ENCODE results near the gene GJD3.

Gene GJD3

DNA sequence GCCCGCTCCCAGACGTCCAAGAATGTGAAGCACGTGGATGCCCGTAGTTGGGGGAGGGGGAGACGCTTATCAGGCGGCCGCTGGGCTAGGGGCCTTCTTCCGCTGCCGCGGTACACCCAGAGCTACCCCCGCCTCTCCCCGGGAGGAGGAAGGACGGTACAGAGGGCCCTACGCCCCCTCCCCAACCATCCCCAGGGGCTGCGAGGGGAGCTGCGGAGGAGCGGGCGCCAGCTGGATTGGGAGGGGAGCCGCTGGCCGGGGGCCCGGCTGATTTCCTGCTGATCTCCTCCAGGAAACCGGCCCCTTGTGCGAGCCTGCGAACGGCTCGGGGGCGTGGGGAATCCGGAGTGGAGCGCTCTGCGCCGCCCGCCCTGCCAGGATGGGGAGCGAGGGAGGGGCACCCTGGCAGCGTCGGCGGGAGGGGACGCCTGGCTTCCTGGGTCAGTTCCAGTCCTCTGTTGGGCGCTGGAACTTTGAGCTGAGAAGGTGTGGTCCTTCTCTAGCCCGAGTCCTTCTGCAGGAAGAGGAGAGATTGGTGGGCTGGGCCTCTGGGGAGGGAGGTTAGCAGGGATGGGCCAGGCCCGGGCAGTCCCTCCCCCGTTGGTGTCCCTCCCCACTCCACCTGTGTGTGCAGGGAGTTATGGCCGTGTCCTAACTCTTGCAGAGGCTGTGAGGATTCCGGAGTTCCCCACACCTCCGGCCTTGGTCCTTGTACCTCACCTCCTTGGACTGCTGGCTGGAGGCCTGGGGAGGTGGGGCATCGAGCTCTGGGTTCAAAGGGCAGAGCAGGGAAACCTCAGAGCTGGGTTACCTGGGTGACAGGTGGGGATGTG is 19.2 kb downstream of the GJD3 start:
- H3K27ac Mint-ChIP-seq, result peak overlapping the region; percentile 96 to 97
- DNase-seq, result peak in 2 of 3 experiments; percentile 51 to 54

DNA sequence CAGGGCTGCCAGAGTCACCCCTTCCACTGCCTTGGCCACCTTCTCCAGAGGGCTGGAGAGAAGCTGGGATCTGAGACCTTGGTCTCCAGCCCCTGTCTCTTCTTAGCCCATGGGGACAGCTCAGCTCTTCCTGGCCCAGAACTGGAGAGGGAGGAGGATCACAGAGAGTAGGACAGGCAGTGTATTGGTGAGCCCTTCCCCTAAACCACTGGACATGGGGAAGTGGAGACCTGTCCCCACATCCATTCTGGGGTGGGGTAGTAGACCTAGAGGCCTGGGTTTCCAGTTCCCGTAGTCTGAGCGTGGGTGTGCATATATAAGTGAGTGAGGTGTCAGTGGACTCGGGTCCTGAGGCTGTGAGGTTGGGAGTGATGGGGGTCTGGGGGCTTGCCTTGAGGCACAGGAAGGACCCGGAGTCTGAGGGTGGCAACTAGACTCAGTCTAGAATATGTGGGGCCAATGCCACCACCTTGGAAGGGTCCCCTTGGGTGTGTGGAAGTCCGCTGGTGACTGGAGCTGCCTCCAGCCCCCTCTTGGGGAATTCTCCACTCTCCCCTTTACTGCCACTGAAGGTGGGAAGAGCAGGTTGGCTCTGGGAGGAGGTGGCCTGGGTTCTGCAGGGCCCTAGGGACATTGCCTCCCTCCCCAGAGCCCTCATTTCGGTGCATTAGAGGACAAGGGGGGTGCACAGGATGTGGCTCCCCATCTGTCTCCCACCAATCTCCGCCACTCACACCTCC is 19.9 kb downstream of the GJD3 start:
- Mint-ChIP-seq H3K4me3 (peak overlapping the region; percentile 71 to 79), H3K4me1 (ENCODE audit: low read depth in 2 of 2) (peaks cover 59 to 76% of the 10 kb centered on the region in 2 donors), H3K9me3 (no peaks in the 10 kb centered on the region), H3K27me3 (no peaks in the 10 kb centered on the region), H3K36me3 (ENCODE audit: insufficient read depth) (peaks cover 93% of the 10 kb centered on the region), H3K27ac (peak overlapping the region; percentile 96 to 97)
- ATAC-seq (replicated peaks) (peak; percentile 26), DNase-seq (peak in 1 of 3 experiments; percentile 55)

More for the DNA sequence above, 19.2 kb downstream of the GJD3 start:
- Mint-ChIP-seq H3K36me3 (ENCODE audit: insufficient read depth) (peaks cover 92% of the 10 kb centered on the region), H3K4me1 (ENCODE audit: low read depth in 2 of 2) (peaks cover 54 to 75% of the 10 kb centered on the region in 2 donors), H3K9me3 (no peaks in the 10 kb centered on the region), H3K27me3 (no peaks in the 10 kb centered on the region), H3K4me3 (peak overlapping the region; percentile 71 to 79)
- ATAC-seq (replicated peaks), result peak; percentile 16

DNA sequence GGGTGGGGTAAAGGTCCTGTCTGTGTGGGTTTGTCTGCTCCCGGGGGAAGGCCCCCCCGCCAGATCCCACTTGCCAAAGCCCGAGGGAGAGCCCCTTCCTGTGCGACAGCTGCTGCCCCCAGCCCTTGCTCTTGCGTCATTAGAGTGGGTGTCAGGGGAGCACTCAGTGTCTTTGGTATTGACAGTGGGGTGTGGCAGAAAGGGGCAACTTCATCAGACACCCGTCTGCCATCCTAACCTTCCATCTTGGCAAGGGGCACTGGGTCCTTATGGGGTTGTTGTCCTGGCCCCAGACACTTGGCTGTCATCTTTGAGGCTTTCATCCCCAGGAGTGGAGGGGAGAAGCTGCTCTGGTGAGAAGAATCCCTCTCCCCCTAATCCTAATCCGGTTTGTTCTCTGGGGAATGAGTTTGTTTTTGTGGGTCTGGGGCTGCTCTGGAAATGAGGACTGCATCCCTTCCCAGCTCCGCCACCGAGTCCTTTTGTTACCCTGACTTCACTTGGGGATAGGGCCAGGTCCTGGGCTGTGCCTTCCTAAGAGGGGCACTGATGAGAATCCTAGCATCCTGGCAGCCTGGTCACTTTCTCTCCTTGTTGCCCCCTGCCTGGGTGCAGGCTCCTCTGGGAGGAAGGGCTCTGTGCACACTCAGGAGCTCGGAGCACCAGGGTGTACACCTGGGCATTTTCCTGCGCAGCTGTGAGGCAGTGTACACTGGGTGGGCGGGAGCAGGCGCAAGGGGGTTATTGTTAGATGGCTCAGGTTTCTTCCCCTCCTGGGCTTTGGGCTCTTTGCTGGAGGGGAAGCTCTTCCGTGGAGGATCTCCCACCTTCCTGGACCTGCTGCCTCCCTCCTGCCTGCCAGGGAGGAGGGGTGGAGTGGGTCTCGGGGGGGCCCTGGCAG is 21.1 kb downstream of the GJD3 start:
- no peak for DNase-seq
- H3K4me1 Mint-ChIP-seq (ENCODE audit: low read depth in 2 of 2), result peaks cover 59 to 71% of the 10 kb centered on the region in 2 donors
- peak overlapping the region; percentile 96 to 97 for H3K27ac Mint-ChIP-seq
- no peak for ATAC-seq (replicated peaks)
- H3K27me3 Mint-ChIP-seq, result no peaks in the 10 kb centered on the region
- H3K36me3 Mint-ChIP-seq (ENCODE audit: insufficient read depth), result peaks cover 89% of the 10 kb centered on the region
- no peaks in the 10 kb centered on the region for H3K9me3 Mint-ChIP-seq
- H3K4me3 Mint-ChIP-seq, result peak overlapping the region; percentile 71 to 79

DNA sequence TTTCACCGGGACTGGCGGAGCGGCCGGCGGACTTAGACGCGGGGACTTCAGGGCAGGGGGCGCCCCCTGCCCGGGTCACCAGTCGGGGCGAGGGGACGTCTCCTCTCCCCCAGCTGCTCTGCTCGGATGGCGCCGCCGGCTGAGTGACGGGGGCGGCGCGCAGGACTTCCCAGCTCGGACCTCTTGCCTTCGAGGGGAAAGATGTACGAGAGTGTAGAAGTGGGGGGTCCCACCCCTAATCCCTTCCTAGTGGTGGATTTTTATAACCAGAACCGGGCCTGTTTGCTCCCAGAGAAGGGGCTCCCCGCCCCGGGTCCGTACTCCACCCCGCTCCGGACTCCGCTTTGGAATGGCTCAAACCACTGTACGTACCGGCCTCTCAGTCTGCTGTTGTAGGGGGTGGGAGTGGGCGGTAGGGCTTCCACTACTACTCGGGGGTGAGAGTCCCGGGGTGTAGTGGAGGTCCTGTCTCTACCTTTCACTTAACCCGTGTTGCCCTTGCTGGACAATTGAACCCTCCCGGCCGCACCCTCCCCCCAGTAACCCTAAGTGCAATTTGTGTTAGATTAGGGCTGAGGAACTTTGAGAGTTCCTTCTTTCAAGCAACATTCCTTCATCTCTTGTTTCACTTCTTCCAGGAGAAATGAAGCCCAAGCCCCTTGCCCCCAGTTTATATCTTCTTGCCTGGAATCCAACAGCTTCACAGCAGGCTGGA is 21.9 kb downstream of the GJD3 start:
- H3K9me3 Mint-ChIP-seq, result no peaks in the 10 kb centered on the region
- peaks cover 61 to 70% of the 10 kb centered on the region in 2 donors for H3K4me1 Mint-ChIP-seq (ENCODE audit: low read depth in 2 of 2)
- no peaks in the 10 kb centered on the region for H3K27me3 Mint-ChIP-seq
- peak overlapping the region; percentile 96 to 97 for H3K27ac Mint-ChIP-seq
- ATAC-seq (replicated peaks) (no peak), DNase-seq (no peak)
- H3K36me3 Mint-ChIP-seq (ENCODE audit: insufficient read depth), result peaks cover 85% of the 10 kb centered on the region
- H3K4me3 Mint-ChIP-seq, result peak overlapping the region; percentile 71 to 79

DNA sequence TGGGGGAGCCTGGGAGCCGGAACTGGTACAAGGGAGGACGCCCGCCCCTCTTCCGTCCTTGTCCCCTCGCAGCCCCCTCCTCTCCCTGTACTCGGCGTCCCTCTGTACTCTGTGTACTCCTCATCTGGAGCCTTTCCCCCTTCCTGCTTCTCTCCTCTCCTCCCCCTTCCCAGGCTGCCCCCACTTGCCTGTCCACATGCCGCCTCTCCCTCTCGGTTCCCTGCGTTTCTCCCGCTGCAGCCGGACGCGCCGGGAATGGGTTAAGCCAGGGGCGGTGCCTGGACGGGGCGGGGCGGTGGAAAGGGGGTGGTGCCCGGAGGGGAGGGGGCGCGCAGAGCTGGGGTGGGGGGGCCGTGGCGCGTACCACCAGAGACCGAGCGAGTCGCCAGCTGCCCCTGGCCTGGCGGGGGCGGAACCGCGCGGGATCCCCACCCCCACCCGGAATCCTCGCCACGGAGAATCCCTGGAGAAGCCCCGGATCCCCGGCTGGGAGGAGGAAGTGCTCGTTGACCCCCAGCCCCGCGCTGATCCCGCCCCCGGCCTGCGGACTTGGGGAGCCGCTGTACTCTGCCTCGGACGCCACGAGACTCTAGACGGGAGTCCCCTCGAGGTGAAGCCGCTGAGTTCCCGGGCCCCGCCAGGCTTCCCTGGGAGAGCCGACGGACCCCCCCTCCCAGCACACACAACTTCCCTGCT is 22.6 kb downstream of the GJD3 start:
- Mint-ChIP-seq H3K27me3 (no peaks in the 10 kb centered on the region), H3K9me3 (no peaks in the 10 kb centered on the region), H3K4me3 (peak overlapping the region; percentile 71 to 79), H3K4me1 (ENCODE audit: low read depth in 2 of 2) (peaks cover 59 to 68% of the 10 kb centered on the region in 2 donors), H3K27ac (peak overlapping the region; percentile 96 to 97), H3K36me3 (ENCODE audit: insufficient read depth) (peaks cover 85% of the 10 kb centered on the region)
- DNase-seq, result no peak
- no peak for ATAC-seq (replicated peaks)

DNA sequence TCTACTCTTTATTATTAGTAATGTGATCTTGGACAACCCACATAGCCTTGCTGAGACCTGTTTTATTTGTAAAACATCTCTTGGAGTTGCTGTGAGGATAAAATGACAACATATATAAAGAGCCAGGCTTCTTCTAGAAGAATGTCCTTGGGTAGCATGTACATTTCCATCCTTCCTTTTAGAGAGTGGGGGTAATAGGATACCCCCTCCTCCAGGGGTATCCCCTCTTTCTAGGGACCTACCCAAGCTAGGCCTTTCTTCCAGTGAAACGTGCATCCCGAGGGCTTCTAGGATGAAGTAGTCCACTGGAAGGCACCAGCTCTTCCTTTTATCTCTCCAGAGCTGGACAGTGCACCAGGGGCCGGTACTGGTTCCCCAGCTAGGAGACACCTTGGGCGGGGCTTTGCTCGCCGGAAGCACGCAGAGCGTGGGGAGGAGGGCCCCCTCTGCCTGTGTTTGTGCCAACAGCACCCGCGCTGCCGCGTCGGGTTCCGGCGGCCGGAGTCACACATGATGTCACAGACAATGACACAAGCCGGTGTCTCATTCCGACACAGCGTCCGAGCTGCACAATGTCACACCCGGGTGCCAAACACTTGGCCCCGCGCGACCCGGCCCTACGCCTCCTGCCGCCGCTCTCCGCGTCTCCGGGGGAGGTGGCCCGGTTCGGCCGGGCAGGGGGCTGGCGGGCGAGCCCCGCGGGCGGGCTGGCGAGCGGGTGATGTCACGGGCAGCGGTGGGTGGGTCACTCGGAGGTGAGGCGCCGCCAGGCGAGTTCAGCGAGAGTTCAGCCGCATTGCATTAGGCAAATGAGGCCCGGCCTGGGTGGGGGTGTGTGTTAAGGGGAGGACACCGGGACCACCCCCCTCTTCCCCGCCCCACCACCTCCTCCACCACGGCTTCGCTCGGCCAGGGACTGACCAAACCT is 23.4 kb downstream of the GJD3 start:
- peak overlapping the region; percentile 96 to 97 for H3K27ac Mint-ChIP-seq
- H3K9me3 Mint-ChIP-seq, result no peaks in the 10 kb centered on the region
- H3K27me3 Mint-ChIP-seq, result no peaks in the 10 kb centered on the region
- ATAC-seq (replicated peaks), result peak; percentile 81
- DNase-seq, result peak; percentile 88 to 89 (median 88)
- H3K4me3 Mint-ChIP-seq, result peak overlapping the region; percentile 71 to 79
- H3K4me1 Mint-ChIP-seq (ENCODE audit: low read depth in 2 of 2), result peaks cover 53 to 60% of the 10 kb centered on the region in 2 donors
- peaks cover 84% of the 10 kb centered on the region for H3K36me3 Mint-ChIP-seq (ENCODE audit: insufficient read depth)

DNA sequence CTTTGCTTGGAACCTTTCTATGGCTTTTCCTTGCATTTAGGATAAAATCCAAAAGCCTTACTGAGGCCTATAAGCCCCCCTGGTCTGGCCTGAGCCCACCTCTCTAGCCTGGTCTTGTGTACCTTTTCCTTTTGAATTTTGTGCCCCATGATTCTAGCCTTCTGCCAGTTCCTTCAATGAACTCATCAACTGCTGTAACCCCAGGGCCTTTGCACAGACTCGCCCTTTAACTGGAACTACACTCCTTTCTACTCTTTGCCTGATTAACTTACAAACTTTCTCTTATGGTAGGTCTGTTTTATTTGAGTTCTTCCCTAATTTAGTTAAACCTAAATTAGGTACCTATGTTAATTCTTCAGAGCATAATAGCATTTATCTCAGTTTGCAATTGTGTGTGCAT is 24.2 kb downstream of the GJD3 start:
- Mint-ChIP-seq H3K27ac (peak overlapping the region; percentile 96 to 97), H3K9me3 (no peaks in the 10 kb centered on the region), H3K4me1 (ENCODE audit: low read depth in 2 of 2) (peaks cover 49 to 52% of the 10 kb centered on the region in 2 donors), H3K4me3 (peak overlapping the region in 1 of 2 donors; percentile 79), H3K36me3 (ENCODE audit: insufficient read depth) (peaks cover 83% of the 10 kb centered on the region), H3K27me3 (no peaks in the 10 kb centered on the region)
- ATAC-seq (replicated peaks) (no peak), DNase-seq (no peak)

DNA sequence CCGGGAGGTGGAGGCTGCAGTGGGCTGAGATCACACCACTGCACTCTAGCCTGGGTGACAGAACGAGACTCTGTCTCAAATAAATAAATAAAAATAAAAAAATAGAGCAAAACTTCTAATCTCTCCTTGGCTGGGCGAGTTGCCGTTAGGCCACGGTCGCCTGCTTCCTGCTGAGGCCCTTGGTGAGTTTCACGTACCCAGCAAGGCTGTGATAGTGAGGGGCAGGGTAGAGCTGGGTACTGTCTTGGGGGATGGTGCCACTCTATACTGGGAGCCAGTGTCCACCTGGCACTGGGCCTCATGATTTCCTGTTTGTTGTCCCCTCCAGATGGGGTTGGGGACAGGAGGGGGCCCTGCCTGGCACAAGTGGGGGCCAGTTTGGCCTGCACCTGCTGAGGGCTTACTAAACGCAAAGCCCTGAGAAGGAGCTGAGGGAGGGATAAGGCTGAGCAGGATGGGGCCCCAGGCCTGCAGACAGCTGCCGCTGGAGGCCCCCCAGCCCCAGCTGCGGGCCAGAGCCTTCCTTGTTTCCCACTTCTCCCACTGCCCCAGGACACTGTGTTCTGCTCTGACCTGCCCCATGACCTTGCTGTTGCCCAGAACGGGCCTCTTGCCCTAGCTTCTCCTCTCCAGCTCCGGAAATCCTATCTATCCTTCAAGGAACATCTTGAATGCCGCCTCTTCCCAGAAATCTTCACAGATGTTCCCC is 25.4 kb downstream of the GJD3 start:
- no peak for ATAC-seq (replicated peaks)
- Mint-ChIP-seq H3K9me3 (no peaks in the 10 kb centered on the region), H3K36me3 (ENCODE audit: insufficient read depth) (peaks cover 83% of the 10 kb centered on the region), H3K4me3 (peak overlapping the region in 1 of 2 donors; percentile 79), H3K4me1 (ENCODE audit: low read depth in 2 of 2) (peaks cover 46 to 53% of the 10 kb centered on the region in 2 donors), H3K27ac (peak overlapping the region; percentile 96 to 97), H3K27me3 (no peaks in the 10 kb centered on the region)
- no peak for DNase-seq

DNA sequence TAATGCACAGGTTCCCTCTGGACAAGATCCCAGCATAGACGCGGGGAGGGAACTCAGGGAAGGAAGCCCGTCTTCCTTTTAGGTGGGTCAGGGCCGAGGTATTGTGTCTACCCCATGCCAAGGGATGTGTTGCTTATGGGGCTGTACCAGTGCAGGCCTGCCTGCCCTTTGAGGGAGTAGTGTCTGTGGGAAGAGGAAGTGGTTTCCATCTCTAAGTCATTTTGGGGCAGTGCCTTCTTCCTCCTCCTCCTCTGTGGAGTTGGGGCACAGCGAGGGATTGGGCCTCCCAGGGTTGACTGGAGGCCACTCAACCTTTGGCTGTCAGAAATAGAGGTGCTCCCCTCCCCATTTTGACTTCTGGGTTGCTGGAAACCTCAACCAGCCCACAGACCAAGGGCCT is 26.5 kb downstream of the GJD3 start:
- Mint-ChIP-seq H3K36me3 (ENCODE audit: insufficient read depth) (peaks cover 79% of the 10 kb centered on the region), H3K27me3 (no peaks in the 10 kb centered on the region), H3K27ac (peak overlapping the region; percentile 79 to 97), H3K4me1 (ENCODE audit: low read depth in 2 of 2) (peaks cover 47 to 51% of the 10 kb centered on the region in 2 donors), H3K4me3 (peak overlapping the region in 1 of 2 donors; percentile 25), H3K9me3 (no peaks in the 10 kb centered on the region)
- DNase-seq, result no peak
- no peak for ATAC-seq (replicated peaks)

DNA sequence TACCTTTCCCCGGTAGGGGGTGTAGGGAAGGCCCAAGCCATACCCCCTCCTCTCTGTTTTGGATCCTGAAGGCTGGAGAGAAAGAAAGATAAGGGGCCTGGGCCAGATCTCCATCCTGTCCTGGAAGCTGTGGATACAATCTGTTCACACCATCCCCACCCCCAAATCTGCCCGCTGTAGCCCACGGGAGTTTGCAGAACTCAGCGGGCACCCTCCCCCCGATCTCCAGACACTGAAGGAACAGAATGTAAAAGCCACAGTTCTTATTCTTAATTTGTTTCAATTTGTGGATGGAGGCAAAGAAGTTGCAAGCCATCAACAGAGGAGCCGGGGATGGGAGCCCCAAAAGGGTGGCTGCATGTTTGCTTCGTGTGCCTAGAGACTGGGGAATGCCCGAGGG is 27.2 kb downstream of the GJD3 start:
- H3K36me3 Mint-ChIP-seq (ENCODE audit: insufficient read depth), result peaks cover 78% of the 10 kb centered on the region

DNA sequence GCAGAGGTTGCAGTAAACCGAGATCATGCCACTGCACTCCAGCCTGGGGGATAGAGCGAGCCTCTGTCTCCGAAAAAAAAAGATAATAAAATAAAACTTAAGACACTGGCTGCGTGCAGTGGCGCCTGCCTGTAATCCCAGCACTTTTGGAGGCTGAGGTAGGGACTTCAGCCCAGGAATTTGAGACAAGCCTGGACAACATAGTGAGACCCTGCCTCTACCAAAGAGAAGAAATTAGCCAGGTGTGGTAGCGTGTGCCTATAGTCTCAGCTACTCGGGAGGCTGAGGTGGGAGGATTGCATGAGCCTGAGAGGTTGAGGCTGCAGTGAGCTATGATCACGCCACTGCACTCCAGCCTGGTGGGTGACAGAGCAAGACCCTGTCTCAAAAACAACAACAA is 28.9 kb downstream of the GJD3 start:
- no peak for DNase-seq
- no peak for ATAC-seq (replicated peaks)
- Mint-ChIP-seq H3K27me3 (no peaks in the 10 kb centered on the region), H3K4me1 (ENCODE audit: low read depth in 2 of 2) (peaks cover 48 to 61% of the 10 kb centered on the region in 2 donors), H3K36me3 (ENCODE audit: insufficient read depth) (peaks cover 71% of the 10 kb centered on the region), H3K27ac (peak overlapping the region in 1 of 2 donors; percentile 80), H3K9me3 (no peaks in the 10 kb centered on the region), H3K4me3 (no peak overlapping the region)

More for the DNA sequence above, 27.2 kb downstream of the GJD3 start:
- Mint-ChIP-seq H3K4me1 (ENCODE audit: low read depth in 2 of 2) (peaks cover 46 to 53% of the 10 kb centered on the region in 2 donors), H3K27me3 (no peaks in the 10 kb centered on the region), H3K4me3 (peak overlapping the region in 1 of 2 donors; percentile 25), H3K9me3 (no peaks in the 10 kb centered on the region), H3K27ac (peak overlapping the region; percentile 79 to 97)
- DNase-seq, result no peak
- ATAC-seq (replicated peaks), result no peak
